Left cardiac atrium (tissue), 4 donors: Measurements from ENCODE around the gene SBNO2. TPM values are rescaled to one million over a fixed set of nuclear protein-coding genes. Genes with fewer than 3 reads are reported as not detected.

Experiments
- ATAC-seq, 2 donors: fragments of 200-7000 bp; cut with Tn5 transposase; one replicate each; pipeline ENCODE4 v1.9.1; 2020; ENCODE audit warnings: mild to moderate bottlenecking in 2 of 2, moderate library complexity in 2 of 2
- DNase-seq: peaks from one replicate; pipeline ENCODE4 v3.0.0-alpha.2; 2020
- intact Hi-C, 2 donors: fragments of 100-400 bp; cut with DNase I; formaldehyde crosslinking; loops; one replicate each; pipeline versions ENCODE4 v1.14.1 to v1.15.1; 2022 to 2023
- total RNA-seq, 2 donors: library from RNA; stranded (reverse); fragmentation: NEBNext Ultra II Directional; extraction: Animal tissue kit (Norgen Biotek cat#: 25700); gene quantifications; one replicate each; pipeline ENCODE4 v1.2.1, GENCODE V29; 2021
- donor health status: DM: no; HTN: yes; CAD: no.
- donor health status: DM: no; HTN: yes; CAD: no; lungs with severe emphysema.
- donor health status: DM: yes; HTN: yes; CAD: no.
- donor health status: Dilated cardiomyopathy.

SBNO2 gene
- total RNA-seq, 2 donors from 2014 or later: 27.2 to 64.2 TPM

DNA sequence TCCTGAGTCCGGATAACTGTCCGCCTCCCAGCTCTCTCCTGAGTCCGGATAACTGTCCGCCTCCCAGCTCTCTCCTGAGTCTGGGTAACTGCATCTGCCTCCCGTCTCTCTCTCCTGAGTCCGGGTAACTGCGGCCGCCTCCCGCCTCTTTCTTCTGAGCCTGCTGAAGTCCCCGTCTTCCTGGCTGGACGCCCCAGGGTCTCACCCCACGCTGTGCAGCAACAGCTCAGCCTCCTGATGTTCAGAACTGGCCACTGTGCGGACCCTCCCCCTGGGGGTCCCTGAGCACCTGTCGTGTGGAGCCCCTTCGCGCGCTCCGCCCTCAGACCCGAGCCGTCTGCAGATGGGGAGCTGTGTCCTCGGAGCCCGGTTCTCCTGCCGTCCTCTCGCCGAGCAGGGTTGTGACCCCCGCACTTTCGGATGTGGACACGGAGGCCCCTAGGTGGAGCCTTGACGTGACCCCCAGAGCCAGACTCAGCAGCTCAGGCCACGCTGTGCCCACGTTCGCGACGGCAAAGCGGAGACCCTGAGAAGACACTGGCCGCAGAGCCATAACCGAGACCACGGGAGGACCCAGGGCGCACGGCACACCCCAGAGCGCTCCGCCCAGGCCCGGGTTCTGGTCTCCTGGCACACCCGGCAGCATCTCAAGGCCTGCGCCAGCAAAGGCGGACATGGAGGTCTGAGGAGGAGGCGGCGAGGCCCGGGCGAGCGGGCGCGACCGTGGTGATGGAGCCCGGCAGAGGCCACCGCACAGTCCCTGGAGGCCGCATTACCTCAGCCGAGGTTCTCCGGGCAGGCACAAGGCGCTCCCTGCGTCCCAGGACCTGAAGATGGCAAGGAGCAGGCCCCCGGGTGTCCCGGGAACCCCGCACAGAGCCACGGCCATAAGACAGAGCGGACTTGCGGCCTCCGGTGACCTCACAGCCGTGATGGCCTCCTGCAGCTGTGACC is 15.9 kb downstream of the SBNO2 start:
- ATAC-seq: no peak

GRCh38 chr19:1156830-1157615 is 17.0 kb downstream of the SBNO2 start:
- intact Hi-C loops: no loop called here
- DNase-seq (no peak), ATAC-seq (no peak)

More for the DNA sequence above, 15.9 kb downstream of the SBNO2 start:
- no peak for DNase-seq
- intact Hi-C loops: no loop called here

DNA sequence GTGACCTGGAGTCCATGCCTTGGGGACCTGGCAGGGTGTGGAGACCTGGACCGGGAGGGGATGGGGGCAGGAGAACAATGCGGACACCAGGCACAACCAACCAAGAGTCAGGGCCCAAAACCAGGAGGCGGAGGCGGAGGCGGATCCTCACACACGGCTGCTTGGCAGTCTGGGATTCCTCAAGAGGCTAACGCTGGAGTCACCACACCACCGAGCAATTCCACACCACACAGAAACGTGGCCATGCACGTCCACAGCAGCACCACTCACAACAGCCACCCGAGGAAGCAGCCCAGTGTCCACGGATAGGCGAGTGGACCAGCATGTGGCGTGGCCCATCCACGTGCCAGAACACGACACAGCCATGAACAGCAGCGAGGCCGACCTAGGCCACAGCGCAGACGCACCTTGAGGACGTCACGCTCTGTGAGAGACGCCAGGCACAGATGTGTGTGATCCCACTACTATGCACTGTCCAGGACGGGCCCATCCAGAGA is 17.7 kb downstream of the SBNO2 start:
- DNase-seq: no peak
- ATAC-seq: peak in 1 of 2 donors; percentile 8

DNA sequence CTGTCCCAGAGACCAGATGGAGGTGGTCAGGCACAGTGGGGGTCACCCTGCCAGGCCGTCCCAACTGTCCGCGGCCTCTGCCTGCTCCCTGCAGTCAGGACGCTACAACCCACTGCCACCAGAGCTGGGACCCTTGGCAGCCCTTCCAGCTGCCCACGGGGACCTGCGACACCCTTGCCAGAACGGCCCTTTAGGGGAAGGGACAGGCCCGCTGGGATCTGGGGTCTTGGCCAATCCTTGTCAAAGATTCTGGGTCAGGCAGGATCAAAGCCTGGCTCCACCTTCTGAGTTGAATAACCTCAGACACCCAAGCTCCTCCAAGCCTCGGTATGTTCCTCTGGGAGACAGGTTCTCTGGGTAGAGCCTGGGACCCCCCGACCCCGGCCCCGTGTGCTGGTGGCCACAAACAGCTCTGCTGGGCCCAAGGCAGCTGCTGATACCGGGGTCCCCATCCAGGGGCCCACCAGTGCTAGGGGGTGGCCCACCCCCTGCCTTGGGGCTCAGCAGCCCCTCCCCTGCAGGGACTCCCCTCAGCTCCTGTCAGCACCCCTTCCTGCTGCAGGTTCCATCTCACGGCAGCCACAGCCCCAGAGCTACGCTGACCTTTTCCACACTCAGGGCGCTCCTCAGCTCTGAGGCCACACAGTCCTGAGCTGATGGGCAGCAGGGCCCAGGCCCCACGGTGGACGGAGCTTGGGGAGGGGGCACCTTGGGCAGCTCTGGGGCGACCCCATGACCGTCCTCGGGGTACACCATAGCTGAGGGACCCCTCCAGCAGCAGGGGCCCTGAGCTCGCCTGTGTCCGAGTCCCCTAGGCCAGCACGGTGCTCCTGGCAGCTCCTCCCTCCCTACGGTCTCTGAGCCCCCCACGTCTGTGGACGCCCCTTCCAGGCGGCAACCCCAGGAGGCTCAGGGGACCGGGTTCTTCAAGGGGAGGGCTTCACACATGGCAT is 18.4 kb downstream of the SBNO2 start:
- DNase-seq: no peak

More for the DNA sequence above, 17.7 kb downstream of the SBNO2 start:
- intact Hi-C loops: no loop called here

DNA sequence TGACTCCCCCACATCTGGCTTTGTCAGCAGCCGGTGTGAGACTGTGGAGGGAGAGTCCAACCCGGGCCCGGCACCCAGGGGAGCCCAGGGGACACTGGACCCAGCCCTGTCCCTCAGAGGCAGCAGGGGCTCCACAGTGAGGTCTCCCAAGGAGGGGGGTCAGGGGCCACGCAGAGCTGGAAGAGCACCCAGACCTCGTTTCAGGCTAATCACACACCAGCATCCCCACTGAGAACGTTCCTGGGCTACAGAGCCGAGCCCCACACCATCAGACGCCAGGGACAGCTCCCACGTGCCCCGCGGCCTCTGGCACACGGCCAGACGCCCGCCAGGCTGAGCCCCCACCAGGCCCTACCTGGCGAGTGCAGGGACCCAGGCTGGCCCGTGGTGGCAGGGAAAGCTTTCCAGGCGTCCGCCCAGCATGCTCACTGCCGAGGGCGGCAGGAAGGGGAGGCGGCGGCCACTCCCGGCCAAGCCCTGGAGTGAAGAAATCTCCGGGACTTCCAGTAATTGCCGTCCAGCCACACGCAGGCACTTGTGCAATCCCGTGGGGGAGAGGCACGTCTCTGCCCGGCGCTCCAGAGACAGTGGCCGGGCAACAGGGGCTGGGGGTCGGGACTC is 19.2 kb downstream of the SBNO2 start:
- intact Hi-C loops: no loop called here
- DNase-seq: peak; percentile 95
- peak; percentile 77 to 86 for ATAC-seq

More for the DNA sequence above, 18.4 kb downstream of the SBNO2 start:
- intact Hi-C loops: no loop called here
- peak; percentile 15 to 34 for ATAC-seq

GRCh38 chr19:1153891-1154730 is 20.0 kb downstream of the SBNO2 start:
- intact Hi-C loops: no loop called here
- ATAC-seq (no peak), DNase-seq (no peak)

DNA sequence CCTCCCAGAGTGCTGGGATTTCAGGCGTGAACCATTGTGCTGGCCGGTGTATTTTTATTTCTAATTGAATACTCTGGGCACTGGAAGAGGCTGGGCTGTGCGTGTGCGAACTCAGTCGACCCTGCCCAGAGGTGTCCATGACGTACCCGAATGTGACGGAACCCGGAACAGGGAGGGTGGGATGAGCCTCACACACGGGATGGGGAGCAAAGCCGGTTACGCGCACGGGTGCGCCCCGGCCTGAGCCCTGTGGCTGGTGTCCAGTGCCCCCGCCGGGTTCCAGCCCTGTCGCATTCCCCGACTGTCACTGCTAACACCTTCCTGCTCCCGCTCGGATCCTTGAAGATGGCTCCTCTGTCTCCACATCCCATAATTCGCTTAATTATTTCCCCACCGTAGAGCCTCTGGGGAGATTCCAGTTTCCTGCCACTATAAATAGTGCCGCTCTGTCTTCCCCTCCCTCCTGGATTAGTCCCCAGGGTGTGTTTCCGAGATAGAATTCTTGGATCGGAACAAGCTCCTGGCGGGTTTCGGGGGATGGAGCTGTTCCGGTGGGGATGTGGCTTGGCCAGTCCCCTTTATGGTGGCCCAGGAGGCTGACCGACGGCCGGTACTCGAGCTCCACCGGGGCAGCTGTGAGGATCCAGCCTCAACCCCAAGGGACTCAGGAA is 22.0 kb downstream of the SBNO2 start:
- DNase-seq (peak; percentile 81), ATAC-seq (peak; percentile 12 to 51)
- intact Hi-C loops: no loop called here

DNA sequence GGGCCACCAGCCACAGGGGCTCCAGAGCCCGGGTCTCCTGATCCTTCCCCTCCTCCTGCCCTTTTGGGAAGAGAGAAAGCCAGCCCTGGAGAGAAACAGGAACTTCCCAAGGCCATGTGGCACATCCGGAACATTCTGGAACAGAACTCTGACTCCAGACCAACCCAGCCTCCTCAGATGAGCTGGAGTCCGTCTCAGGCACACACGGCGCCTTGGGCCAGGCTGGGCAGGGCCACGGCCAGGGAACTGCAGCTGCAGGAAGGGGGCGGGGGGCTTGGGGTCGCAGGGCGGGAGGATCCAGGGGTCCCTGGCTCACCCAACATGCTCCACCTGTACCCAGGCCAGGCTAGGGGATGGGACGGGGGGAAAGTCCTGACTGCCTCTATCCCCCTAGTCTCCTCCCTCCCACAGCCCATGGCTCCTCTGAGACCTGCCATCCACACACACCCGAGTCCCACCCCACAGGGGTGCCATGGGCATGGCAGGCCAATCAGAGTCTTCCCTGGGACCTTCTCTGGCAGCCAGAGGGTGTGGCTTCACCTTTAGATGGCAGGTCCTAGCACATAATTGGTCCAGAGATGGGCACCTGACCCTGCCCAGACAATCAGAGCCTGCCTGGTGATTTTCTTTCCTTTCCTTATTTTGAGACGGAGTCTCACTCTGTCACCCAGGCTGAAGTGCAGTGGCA is 22.9 kb downstream of the SBNO2 start:
- no peak for ATAC-seq
- intact Hi-C loops: no loop called here
- no peak for DNase-seq

GRCh38 chr19:1150333-1151036 is 23.6 kb downstream of the SBNO2 start:
- no peak for DNase-seq
- intact Hi-C loops: no loop called here

DNA sequence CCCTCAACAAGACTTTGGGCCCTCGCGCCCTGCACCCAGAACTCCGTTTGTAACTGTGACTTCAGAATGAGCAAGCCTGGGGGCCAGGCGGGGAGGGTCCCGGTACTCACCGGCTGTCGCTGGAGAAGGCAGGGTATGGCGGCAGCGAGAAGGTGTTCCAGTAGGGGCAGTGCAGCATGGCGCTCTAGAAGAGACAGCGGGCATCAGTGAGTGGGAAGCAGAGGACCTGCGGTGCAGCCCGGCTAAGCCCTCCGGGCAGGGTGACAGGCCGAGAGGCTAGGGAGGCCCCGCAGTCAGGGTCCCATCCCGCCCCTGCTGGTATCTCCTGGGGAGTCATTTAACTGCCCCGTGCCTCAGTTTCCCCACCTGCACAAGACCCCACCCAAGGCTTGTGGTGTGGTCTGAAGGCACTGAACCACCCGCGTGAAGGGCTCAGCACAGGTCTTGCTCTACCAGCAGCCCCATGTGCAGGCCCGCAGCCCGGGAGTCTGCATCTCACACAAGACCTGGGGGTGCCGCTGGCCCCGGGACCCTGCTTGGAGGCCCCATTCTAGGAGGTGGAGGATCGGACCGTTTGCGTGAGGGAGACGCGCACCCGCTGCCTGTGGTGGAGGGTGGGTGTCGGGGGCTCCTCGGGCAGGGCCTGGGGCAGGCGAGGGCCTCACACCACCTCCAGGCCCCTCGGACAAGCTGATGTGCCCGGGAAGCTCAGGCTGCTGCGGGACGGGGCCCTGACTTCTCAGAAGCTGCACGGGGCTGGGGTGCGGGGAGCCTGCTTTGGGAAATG is 24.6 kb downstream of the SBNO2 start:
- intact Hi-C loops: no loop called here

More at GRCh38 chr19:1150333-1151036, 23.6 kb downstream of the SBNO2 start:
- ATAC-seq: no peak

GRCh38 chr19:1147934-1148549 is 26.0 kb downstream of the SBNO2 start:
- DNase-seq: no peak
- no peak for ATAC-seq
- intact Hi-C loops: no loop called here

More for the DNA sequence above, 24.6 kb downstream of the SBNO2 start:
- DNase-seq (no peak), ATAC-seq (no peak)

DNA sequence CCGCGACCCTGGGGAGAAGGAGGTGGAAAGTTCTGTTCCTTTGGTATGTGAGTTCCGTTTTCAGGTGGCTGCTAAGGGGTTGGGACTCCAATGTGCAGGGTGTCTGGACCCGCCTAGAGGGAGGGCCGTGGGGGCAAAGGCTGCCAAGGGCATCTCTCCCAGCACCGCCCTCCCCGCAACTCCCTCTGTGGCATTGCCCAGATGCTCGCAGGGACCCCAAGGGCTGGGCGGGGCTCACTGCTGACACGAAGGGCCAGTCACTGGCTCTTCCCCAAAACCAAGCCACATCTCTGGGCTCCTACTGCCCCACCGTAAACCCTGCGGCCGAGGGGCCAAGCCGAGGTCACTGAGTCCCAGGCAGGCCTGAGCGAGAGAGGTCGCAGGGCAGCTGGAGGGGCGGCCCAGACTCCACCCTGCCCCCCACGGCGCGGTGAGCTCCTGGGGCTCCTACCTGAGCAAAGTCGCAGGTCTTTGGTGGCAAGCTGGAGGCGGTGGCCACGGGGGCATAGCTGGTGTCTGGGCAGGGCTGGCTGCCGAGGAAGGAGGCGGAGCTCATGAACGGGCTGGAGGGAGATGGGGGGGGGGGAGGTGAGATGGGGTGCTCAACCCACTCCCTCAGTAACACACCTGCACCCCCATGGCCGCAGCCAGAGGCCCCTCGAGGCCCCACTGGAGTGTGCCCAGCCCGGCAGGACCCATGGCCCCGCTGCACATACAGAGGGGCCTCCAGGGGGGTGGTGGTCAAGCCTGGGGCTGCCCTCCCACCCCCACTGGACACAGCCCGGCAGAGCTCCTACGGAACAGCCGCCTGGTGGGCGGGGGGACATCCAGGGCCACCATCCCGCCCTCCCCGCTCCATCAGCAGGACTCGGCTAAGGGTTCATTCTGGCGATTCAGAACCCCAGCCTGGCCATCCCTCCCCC is 26.9 kb downstream of the SBNO2 start:
- intact Hi-C loops: no loop called here
- DNase-seq (no peak), ATAC-seq (no peak)

DNA sequence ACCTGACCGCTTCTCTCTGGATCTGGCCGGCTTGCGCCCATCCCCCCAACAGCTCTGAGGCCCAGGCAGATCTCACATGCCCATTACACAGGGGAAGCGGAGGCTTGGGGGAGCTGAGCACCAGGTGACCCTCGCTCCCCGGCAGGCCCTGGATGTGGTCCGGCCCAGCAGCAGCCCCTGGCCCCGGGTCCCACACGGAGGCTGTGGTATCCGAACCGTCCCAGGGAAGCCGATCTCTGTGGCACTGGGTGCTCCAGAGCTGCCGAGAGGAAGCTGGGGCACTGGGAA is 27.7 kb downstream of the SBNO2 start:
- ATAC-seq (no peak), DNase-seq (no peak)
- intact Hi-C loops: no loop called here
